ENCODE measurements around the gene LCE1C.

Gene LCE1C

DNA sequence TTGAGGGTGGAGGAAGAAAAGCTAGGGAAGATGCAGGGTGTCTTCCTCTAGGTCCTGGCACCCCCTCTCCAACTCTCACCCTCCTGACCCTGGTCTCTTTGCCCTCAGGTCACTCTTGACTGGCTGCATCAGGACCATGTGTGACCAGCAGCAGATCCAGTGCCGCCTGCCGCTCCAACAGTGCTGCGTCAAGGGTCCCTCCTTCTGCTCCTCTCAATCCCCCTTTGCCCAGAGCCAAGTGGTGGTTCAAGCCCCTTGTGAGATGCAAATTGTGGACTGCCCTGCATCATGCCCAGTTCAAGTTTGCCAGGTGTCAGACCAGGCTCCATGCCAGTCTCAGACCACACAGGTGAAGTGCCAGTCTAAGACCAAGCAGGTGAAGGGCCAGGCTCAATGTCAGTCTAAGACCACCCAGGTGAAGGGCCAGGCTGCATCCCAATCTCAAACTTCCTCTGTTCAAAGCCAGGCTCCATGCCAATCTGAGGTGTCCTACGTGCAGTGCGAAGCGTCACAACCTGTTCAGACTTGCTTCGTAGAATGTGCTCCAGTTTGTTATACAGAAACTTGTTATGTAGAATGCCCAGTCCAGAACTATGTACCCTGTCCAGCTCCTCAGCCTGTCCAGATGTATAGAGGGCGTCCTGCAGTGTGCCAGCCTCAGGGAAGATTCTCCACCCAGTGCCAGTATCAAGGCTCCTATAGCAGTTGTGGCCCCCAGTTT is 46.8 kb downstream of the LCE1C start:
- DNase-seq, result no peak

DNA sequence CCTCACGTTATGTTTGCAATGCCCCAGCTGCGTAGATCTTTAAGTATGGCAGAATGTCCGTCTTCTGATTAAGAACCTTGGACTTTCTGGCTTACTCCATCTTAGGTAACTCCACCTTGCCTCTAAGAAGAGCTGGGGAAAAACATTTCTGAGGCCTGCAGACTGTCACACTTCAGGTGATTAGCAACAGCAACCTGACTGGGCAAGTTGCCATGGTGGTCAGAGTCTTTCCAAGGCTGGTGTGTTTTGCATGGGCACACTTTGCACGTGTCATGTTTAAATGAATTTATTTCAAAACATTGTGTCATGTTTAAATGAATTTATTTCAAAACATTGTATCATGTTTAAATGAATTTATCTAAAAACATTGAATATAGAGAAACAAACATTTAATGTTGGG is 47.8 kb downstream of the LCE1C start:
- DNase-seq, result no peak

DNA sequence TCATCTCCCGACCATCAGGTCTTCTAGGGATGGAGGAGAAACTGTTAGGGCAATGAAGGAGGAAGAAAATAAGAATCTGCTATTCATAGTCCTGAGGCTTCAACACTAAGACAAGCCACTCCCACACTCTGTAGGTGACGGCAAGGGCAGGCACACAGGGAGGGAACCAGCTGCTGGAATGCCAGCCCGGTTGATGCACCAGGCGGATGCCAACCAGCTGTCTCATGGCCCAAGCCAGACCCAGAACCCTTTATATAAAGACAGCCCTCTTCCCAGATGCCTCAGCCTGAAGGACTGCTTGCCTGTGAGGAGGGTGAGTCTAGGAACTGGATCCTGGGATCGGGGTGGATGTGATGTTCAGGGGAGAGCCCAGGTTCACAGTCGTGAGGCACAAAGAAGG is 48.7 kb downstream of the LCE1C start, which contains the start of gene KPRP:
KPRP (plus strand) TSS at position 279 of the 400 bp plus-strand sequence. CDS start 1,564 bp downstream, outside the sequence.
- no peak for DNase-seq

DNA sequence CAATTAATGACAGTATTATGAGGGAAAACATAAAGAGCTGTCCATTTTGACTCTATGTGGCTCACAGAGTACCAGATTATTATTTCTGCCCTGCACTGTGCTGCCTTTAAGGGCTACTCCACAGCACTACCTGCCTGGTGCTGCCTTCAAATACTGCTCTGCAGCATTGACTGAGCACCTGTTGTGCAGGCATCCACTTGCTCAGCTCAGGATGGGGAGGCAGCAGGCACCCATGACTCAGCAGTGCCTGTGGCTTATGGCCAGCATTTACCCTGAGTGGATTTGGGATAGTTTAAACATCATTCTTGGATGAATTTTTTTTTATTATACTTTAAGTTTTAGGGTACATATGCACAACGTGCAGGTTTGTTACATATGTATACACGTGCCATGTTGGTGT is 49.6 kb downstream of the LCE1C start:
- DNase-seq, result no peak
